HG03060 (cell line): ENCODE results near the gene APOOL.
"Not testable (repeated sequence)": the region's sequence is repeated elsewhere in the genome, so short reads cannot be mapped to it uniquely, and the experiment has no call there.

Experiments used
- ATAC-seq: cut with Tn5 transposase; IDR thresholded peaks from one replicate; pipeline ENCODE4 v1.9.1; 2021; ENCODE audit warnings: low read depth, moderate number of reproducible peaks; ENCODE audit not compliant: unreplicated experiment

Gene APOOL

GRCh38 chrX:85003655-85004244 lies at the start of gene APOOL:
APOOL (plus strand) TSS chrX:85003877; CDS start chrX:85003913, 36 bp downstream.
- ATAC-seq: peak; percentile 88

GRCh38 chrX:84956304-84956703 lies 47.4 kb upstream of the APOOL start:
- ATAC-seq: no peak

GRCh38 chrX:84974803-84975202 lies 28.9 kb upstream of the APOOL start:
- ATAC-seq: no peak

- not testable (repeated sequence) for ATAC-seq
These were observed 11.9 kb upstream of the APOOL start for GRCh38 chrX:84991739-84992138.

GRCh38 chrX:84993150-84993549 lies 10.5 kb upstream of the APOOL start:
- ATAC-seq: no peak

- ATAC-seq: no peak
These were observed 2.3 kb upstream of the APOOL start for GRCh38 chrX:85001344-85001743.

- no peak for ATAC-seq
These were observed 578 bp downstream of the APOOL start for GRCh38 chrX:85004255-85004654.

GRCh38 chrX:85012098-85012497 lies 8.4 kb downstream of the APOOL start:
- ATAC-seq: no peak

GRCh38 chrX:85015351-85015750 lies 11.7 kb downstream of the APOOL start:
- not testable (repeated sequence) for ATAC-seq

GRCh38 chrX:85017721-85018120 lies 14.0 kb downstream of the APOOL start:
- no peak for ATAC-seq

- ATAC-seq: no peak
These were observed 14.8 kb downstream of the APOOL start for GRCh38 chrX:85018471-85018870.

- no peak for ATAC-seq
These were observed 16.5 kb downstream of the APOOL start for GRCh38 chrX:85020216-85020615.

- no peak for ATAC-seq
These were observed 20.4 kb downstream of the APOOL start for GRCh38 chrX:85024044-85024443.

- no peak for ATAC-seq
These were observed 20.9 kb downstream of the APOOL start for GRCh38 chrX:85024562-85024961.

GRCh38 chrX:85026170-85026569 lies 22.5 kb downstream of the APOOL start:
- ATAC-seq: no peak

- ATAC-seq: no peak
These were observed 25.4 kb downstream of the APOOL start for GRCh38 chrX:85029043-85029442.

- ATAC-seq: no peak
These were observed 27.8 kb downstream of the APOOL start for GRCh38 chrX:85031505-85031904.

GRCh38 chrX:85037114-85037513 lies 33.4 kb downstream of the APOOL start:
- no peak for ATAC-seq

- no peak for ATAC-seq
These were observed 48.0 kb downstream of the APOOL start for GRCh38 chrX:85051627-85052026.

- ATAC-seq: no peak
These were observed 48.5 kb downstream of the APOOL start for GRCh38 chrX:85052205-85052604.

- ATAC-seq: no peak
These were observed 49.1 kb downstream of the APOOL start for GRCh38 chrX:85052636-85053343.

- no peak for ATAC-seq
These were observed 62.0 kb downstream of the APOOL start for GRCh38 chrX:85065512-85066198.
